ENCODE results near the gene TXLNA. TPM values are rescaled to one million over a fixed set of nuclear protein-coding genes. Genes with fewer than 3 reads are reported as not detected.

Gene TXLNA
- total and polyA plus RNA-seq, 7 experiments from 2014 or later = 16.7 to 83.3 (median 31.4) TPM

GRCh38 chr1:32197837-32198236 is 18.4 kb downstream of the TXLNA start:
- H3K4me3 ChIP-seq (ENCODE audit: low read length) = no peak overlapping the region
- intact Hi-C loops (cut with micrococcal nuclease) = no loop called here
- peaks cover under 1 to 31% (median 10%) of the 10 kb centered on the region in 3 experiments for H3K36me3 ChIP-seq (ENCODE audit: control insufficient read depth in 2 of 3, insufficient read depth in 3 of 3, low read length in 3 of 3)
- Mint-ChIP-seq H3K9me3 (no peaks in the 10 kb centered on the region), H3K27ac (peak overlapping the region in 4 of 9 donors; percentile 22 to 91 (median 68)), H3K36me3 (peaks cover 15 to 35% (median 15%) of the 10 kb centered on the region in 5 donors), H3K4me3 (no peak overlapping the region), H3K27me3 (no peaks in the 10 kb centered on the region), H3K4me1 (peaks cover 52 to 82% (median 67%) of the 10 kb centered on the region in 7 donors)
- H3K27ac ChIP-seq (ENCODE audit: low read depth, low read length) = no peak overlapping the region
- CTCF ChIA-PET = no interaction called here
- DNase-seq (no peak), ATAC-seq (no peak)
- peaks cover 36 to 41% of the 10 kb centered on the region in 2 donors for H3K4me1 ChIP-seq (ENCODE audit: control insufficient read depth in 2 of 2, insufficient read depth in 2 of 2, low read length in 2 of 2)
- H3K27me3 ChIP-seq (ENCODE audit: control insufficient read depth in 2 of 2, insufficient read depth in 2 of 2, low read length in 2 of 2) = no peaks in the 10 kb centered on the region
- POLR2A ChIA-PET = interaction anchor here (0.6 to 7.7 kb wide), 8 partner anchors 8 to 197 kb away, joined by 3 to 49 read pairs (median 4); partner anchors contain the start of genes BSDC1, HDAC1, IQCC and TXLNA
- no peaks in the 10 kb centered on the region for H3K9me3 ChIP-seq (ENCODE audit: control insufficient read depth in 2 of 3, low read length in 3 of 3)

GRCh38 chr1:32198237-32199042 is 19.0 kb downstream of the TXLNA start:
- no peak for DNase-seq
- Histone ChIP-seq H3K4me3 (ENCODE audit: low read length) (no peak overlapping the region), H3K9me3 (ENCODE audit: control insufficient read depth in 2 of 3, low read length in 3 of 3) (no peaks in the 10 kb centered on the region), H3K27ac (ENCODE audit: low read depth, low read length) (peak overlapping the region; percentile 99), H3K27me3 (ENCODE audit: control insufficient read depth in 2 of 2, insufficient read depth in 2 of 2, low read length in 2 of 2) (no peaks in the 10 kb centered on the region), H3K4me1 (ENCODE audit: control insufficient read depth in 2 of 2, insufficient read depth in 2 of 2, low read length in 2 of 2) (peaks cover 36 to 41% of the 10 kb centered on the region in 2 donors), H3K36me3 (ENCODE audit: control insufficient read depth in 2 of 3, insufficient read depth in 3 of 3, low read length in 3 of 3) (peaks cover 0 to 25% (median 5%) of the 10 kb centered on the region in 3 experiments)
- Mint-ChIP-seq H3K36me3 (peaks cover 10 to 30% (median 10%) of the 10 kb centered on the region in 5 donors), H3K9me3 (no peaks in the 10 kb centered on the region), H3K4me1 (peaks cover 50 to 80% (median 66%) of the 10 kb centered on the region in 7 donors), H3K27ac (peak overlapping the region in 7 of 9 donors; percentile 27 to 91 (median 72)), H3K4me3 (peak overlapping the region in 5 of 10 donors; percentile 2 to 42 (median 16)), H3K27me3 (no peaks in the 10 kb centered on the region)
- no peak for ATAC-seq
- CTCF ChIA-PET = no interaction called here
- intact Hi-C loops (cut with micrococcal nuclease) = no loop called here
- POLR2A ChIA-PET = interaction anchor here (0.7 to 7.7 kb wide), 5 partner anchors 17 to 196 kb away, joined by 3 to 49 read pairs (median 7); partner anchors contain the start of genes BSDC1 and TXLNA

GRCh38 chr1:32199043-32199716 is 19.7 kb downstream of the TXLNA start:
- intact Hi-C loops (cut with micrococcal nuclease) = no loop called here
- ChIA-PET CTCF (no interaction called here), POLR2A (interaction anchor here (2.3 to 7.7 kb wide), 2 partner anchors 19 to 42 kb away, joined by 7 to 49 read pairs; partner anchors contain the start of gene TXLNA)
- Histone ChIP-seq H3K27ac (ENCODE audit: low read depth, low read length) (peak overlapping the region; percentile 99), H3K27me3 (ENCODE audit: control insufficient read depth in 2 of 2, insufficient read depth in 2 of 2, low read length in 2 of 2) (no peaks in the 10 kb centered on the region), H3K4me3 (ENCODE audit: low read length) (no peak overlapping the region), H3K9me3 (ENCODE audit: control insufficient read depth in 2 of 3, low read length in 3 of 3) (no peaks in the 10 kb centered on the region), H3K36me3 (ENCODE audit: control insufficient read depth in 2 of 3, insufficient read depth in 3 of 3, low read length in 3 of 3) (peaks cover 0 to 24% (median under 1%) of the 10 kb centered on the region in 3 experiments), H3K4me1 (ENCODE audit: control insufficient read depth in 2 of 2, insufficient read depth in 2 of 2, low read length in 2 of 2) (peaks cover 36 to 41% of the 10 kb centered on the region in 2 donors)
- H3K4me1 Mint-ChIP-seq = peaks cover 45 to 81% (median 63%) of the 10 kb centered on the region in 7 donors
- DNase-seq (no peak), ATAC-seq (no peak)
- peaks cover 4 to 27% (median 5%) of the 10 kb centered on the region in 5 donors for H3K36me3 Mint-ChIP-seq
- H3K4me3 Mint-ChIP-seq = peak overlapping the region in 4 of 10 donors; percentile 13 to 99 (median 90)
- H3K27ac Mint-ChIP-seq = peak overlapping the region in 6 of 9 donors; percentile 18 to 96 (median 76)
- no peaks in the 10 kb centered on the region for H3K9me3 Mint-ChIP-seq
- no peaks in the 10 kb centered on the region for H3K27me3 Mint-ChIP-seq

- ChIA-PET POLR2A (interaction anchor here (0.9 to 7.7 kb wide), 8 partner anchors 20 to 153 kb away, joined by 3 to 49 read pairs (median 6); partner anchors contain the start of genes HDAC1, MARCKSL1 and TXLNA), CTCF (interaction anchor here (1.9 kb wide), 1 partner anchor 16 kb away, joined by 10 read pairs; no protein-coding TSS in a partner anchor)
- peaks cover 44 to 79% (median 63%) of the 10 kb centered on the region in 7 donors for H3K4me1 Mint-ChIP-seq
- no peaks in the 10 kb centered on the region for H3K27me3 Mint-ChIP-seq
- Histone ChIP-seq H3K4me1 (ENCODE audit: control insufficient read depth in 2 of 2, insufficient read depth in 2 of 2, low read length in 2 of 2) (peaks cover 33 to 41% of the 10 kb centered on the region in 2 donors), H3K4me3 (ENCODE audit: low read length) (peak overlapping the region; percentile 96), H3K36me3 (ENCODE audit: control insufficient read depth in 2 of 3, insufficient read depth in 3 of 3, low read length in 3 of 3) (peaks cover 0 to 24% (median 0%) of the 10 kb centered on the region in 3 experiments), H3K27ac (ENCODE audit: low read depth, low read length) (peak overlapping the region; percentile 99), H3K27me3 (ENCODE audit: control insufficient read depth in 2 of 2, insufficient read depth in 2 of 2, low read length in 2 of 2) (no peaks in the 10 kb centered on the region), H3K9me3 (ENCODE audit: control insufficient read depth in 2 of 3, low read length in 3 of 3) (no peaks in the 10 kb centered on the region)
- DNase-seq = no peak
- no peak for ATAC-seq
- H3K36me3 Mint-ChIP-seq = peaks cover 0 to 24% (median 4%) of the 10 kb centered on the region in 5 donors
- intact Hi-C loops (cut with micrococcal nuclease) = loop anchor here (1.0 to 10.0 kb wide), 12 partner anchors 20 to 555 kb away; partner anchors contain the start of genes BSDC1 (in 2 of the 2), EIF3I (in 2 of the 2), KHDRBS1 (in 2 of the 2) and KPNA6 (in 2 of the 2)
- no peaks in the 10 kb centered on the region for H3K9me3 Mint-ChIP-seq
- H3K27ac Mint-ChIP-seq = peak overlapping the region in 8 of 9 donors; percentile 48 to 98 (median 92)
- H3K4me3 Mint-ChIP-seq = peak overlapping the region; percentile 78 to 99 (median 92)
Observed at GRCh38 chr1:32199717-32200072, 20.2 kb downstream of the TXLNA start.

- intact Hi-C loops (cut with micrococcal nuclease) = loop anchor here (1.0 to 10.0 kb wide), 17 partner anchors 20 to 556 kb away; partner anchors contain the start of genes BSDC1 (in 2 of the 2), EIF3I (in 2 of the 2), KHDRBS1 (in 2 of the 2) and KPNA6 (in 2 of the 2)
Observed at GRCh38 chr1:32200226-32201010, 20.9 kb downstream of the TXLNA start, which contains the start of gene CCDC28B. Gene CCDC28B (plus strand): TSS chr1:32200595. CDS start chr1:32201936, 1,341 bp downstream.

More at GRCh38 chr1:32200226-32201010, 20.9 kb downstream of the TXLNA start, which contains the start of gene CCDC28B:
- H3K4me1 Mint-ChIP-seq = peaks cover 41 to 73% (median 60%) of the 10 kb centered on the region in 7 donors
- H3K36me3 Mint-ChIP-seq = peaks cover 0 to 21% (median 3%) of the 10 kb centered on the region in 5 donors
- Histone ChIP-seq H3K4me1 (ENCODE audit: control insufficient read depth in 2 of 2, insufficient read depth in 2 of 2, low read length in 2 of 2) (peaks cover 32 to 35% of the 10 kb centered on the region in 2 donors), H3K9me3 (ENCODE audit: control insufficient read depth in 2 of 3, low read length in 3 of 3) (no peaks in the 10 kb centered on the region), H3K4me3 (ENCODE audit: low read length) (peak within 1 kb of the TSS; percentile 96), H3K27ac (ENCODE audit: low read depth, low read length) (peak within 1 kb of the TSS; percentile 99), H3K36me3 (ENCODE audit: control insufficient read depth in 2 of 3, insufficient read depth in 3 of 3, low read length in 3 of 3) (peaks cover 0 to 17% (median 0%) of the 10 kb centered on the region in 3 experiments), H3K27me3 (ENCODE audit: control insufficient read depth in 2 of 2, insufficient read depth in 2 of 2, low read length in 2 of 2) (no peaks in the 10 kb centered on the region)
- H3K9me3 Mint-ChIP-seq = no peaks in the 10 kb centered on the region
- H3K4me3 Mint-ChIP-seq = peak within 1 kb of the TSS; percentile 78 to 99 (median 94)
- ATAC-seq = peak; percentile 59
- peak; percentile 35 to 71 (median 62) for DNase-seq
- no peaks in the 10 kb centered on the region for H3K27me3 Mint-ChIP-seq
- H3K27ac Mint-ChIP-seq = peak within 1 kb of the TSS; percentile 72 to 98 (median 91)
- POLR2A ChIA-PET = interaction anchor here (0.6 to 7.7 kb wide), 17 partner anchors 10 to 450 kb away, joined by 3 to 49 read pairs (median 4); partner anchors contain the start of genes HDAC1, KPNA6, MARCKSL1 and RBBP4
- CTCF ChIA-PET = interaction anchor here (0.5 to 1.9 kb wide), 5 partner anchors 15 to 200 kb away, joined by 3 to 10 read pairs (median 4); partner anchors contain the start of genes LCK and TXLNA
